IPS DF 4.7 (cell line): ENCODE results near the gene SCG2.

Experiments used
- DNase-seq: peaks from one replicate; pipeline ENCODE4 v3.0.0-alpha.2; 2013; ENCODE audit warnings: low spot score; ENCODE audit errors: extremely low read depth

Gene SCG2

GRCh38 chr2:223582001-223582400 is 20.2 kb downstream of the SCG2 start:
- no peak for DNase-seq

GRCh38 chr2:223580951-223581350 is 21.2 kb downstream of the SCG2 start:
- DNase-seq: no peak

- DNase-seq: no peak
These were observed 23.3 kb downstream of the SCG2 start for GRCh38 chr2:223578846-223579245.

GRCh38 chr2:223576873-223577272 is 25.3 kb downstream of the SCG2 start:
- DNase-seq: no peak

- DNase-seq: no peak
These were observed 31.4 kb downstream of the SCG2 start for GRCh38 chr2:223570784-223571183.

GRCh38 chr2:223566396-223566795 is 35.8 kb downstream of the SCG2 start:
- no peak for DNase-seq

GRCh38 chr2:223563462-223563861 is 38.7 kb downstream of the SCG2 start:
- DNase-seq: no peak

- no peak for DNase-seq
These were observed 40.1 kb downstream of the SCG2 start for GRCh38 chr2:223562078-223562477.

- DNase-seq: no peak
These were observed 41.3 kb downstream of the SCG2 start for GRCh38 chr2:223560749-223561435.

- no peak for DNase-seq
These were observed 43.2 kb downstream of the SCG2 start for GRCh38 chr2:223558970-223559369.

- DNase-seq: no peak
These were observed 47.2 kb downstream of the SCG2 start for GRCh38 chr2:223554923-223555322.

- DNase-seq: no peak
These were observed 52.9 kb downstream of the SCG2 start for GRCh38 chr2:223549215-223549614.

- DNase-seq: no peak
These were observed 54.0 kb downstream of the SCG2 start for GRCh38 chr2:223548194-223548593.
